Measurements from ENCODE around the gene PLA2G4A.

The PLA2G4A gene

GRCh38 chr1:186843931-186844330 lies 15.2 kb downstream of the PLA2G4A start:
- no peaks in the 10 kb centered on the region for H3K4me1 ChIP-seq (ENCODE audit: control insufficient read depth, insufficient read depth, low read length)
- no peaks in the 10 kb centered on the region for H3K9me3 ChIP-seq (ENCODE audit: control insufficient read depth, low read length)
- no peak overlapping the region for H3K27ac ChIP-seq (ENCODE audit: insufficient read depth, low read depth, low read length, poor library complexity, severe bottlenecking)
- no peaks in the 10 kb centered on the region for H3K27me3 ChIP-seq (ENCODE audit: control insufficient read depth, insufficient read depth, low read length, poor library complexity, severe bottlenecking)
- no peaks in the 10 kb centered on the region for H3K36me3 ChIP-seq (ENCODE audit: control insufficient read depth, insufficient read depth, low read length)
- 88 to 100% methylated on average over 1 of the region's 2 CpGs for WGBS, 2 experiments
- H3K4me3 ChIP-seq (ENCODE audit: insufficient read depth, low read depth, low read length) = no peak overlapping the region

DNA sequence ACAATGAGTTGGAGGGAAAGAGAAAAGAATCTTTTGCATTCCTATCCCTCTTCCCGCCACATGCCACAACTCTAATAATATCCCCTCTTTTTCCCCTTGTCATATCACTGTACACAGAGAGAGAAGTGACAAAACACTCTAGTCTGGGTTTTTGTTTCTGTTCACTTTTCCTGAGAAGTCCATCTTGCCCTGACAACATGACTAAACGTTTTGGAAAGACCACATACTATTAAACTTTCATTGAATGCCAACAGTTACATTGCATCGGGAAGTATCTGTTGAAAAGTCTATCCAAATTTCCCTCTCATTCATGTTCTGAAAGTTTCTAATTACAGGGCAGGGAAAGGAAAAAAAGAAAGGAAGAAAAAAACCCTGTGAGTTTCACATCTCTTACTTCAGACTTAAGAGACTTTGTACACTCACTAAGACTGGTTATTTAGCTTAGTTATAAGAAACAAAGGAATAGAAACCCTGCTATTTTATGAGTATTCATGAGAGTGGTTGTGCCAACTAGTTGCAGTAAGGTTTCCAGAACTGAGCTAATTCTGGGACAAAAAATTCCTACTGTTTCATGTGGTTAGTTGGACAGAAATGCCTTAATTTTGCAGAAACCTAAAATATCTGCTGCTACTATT lies 16.9 kb downstream of the PLA2G4A start:
- H3K4me1 ChIP-seq (ENCODE audit: control insufficient read depth, insufficient read depth, low read length) = no peaks in the 10 kb centered on the region
- H3K4me3 ChIP-seq (ENCODE audit: insufficient read depth, low read depth, low read length) = no peak overlapping the region
- 74 to 90% methylated on average over 1 to 3 of the region's 3 CpGs for WGBS, 2 experiments
- no peaks in the 10 kb centered on the region for H3K9me3 ChIP-seq (ENCODE audit: control insufficient read depth, low read length)
- H3K36me3 ChIP-seq (ENCODE audit: control insufficient read depth, insufficient read depth, low read length) = no peaks in the 10 kb centered on the region
- no peak overlapping the region for H3K27ac ChIP-seq (ENCODE audit: insufficient read depth, low read depth, low read length, poor library complexity, severe bottlenecking)
- H3K27me3 ChIP-seq (ENCODE audit: control insufficient read depth, insufficient read depth, low read length, poor library complexity, severe bottlenecking) = no peaks in the 10 kb centered on the region

DNA sequence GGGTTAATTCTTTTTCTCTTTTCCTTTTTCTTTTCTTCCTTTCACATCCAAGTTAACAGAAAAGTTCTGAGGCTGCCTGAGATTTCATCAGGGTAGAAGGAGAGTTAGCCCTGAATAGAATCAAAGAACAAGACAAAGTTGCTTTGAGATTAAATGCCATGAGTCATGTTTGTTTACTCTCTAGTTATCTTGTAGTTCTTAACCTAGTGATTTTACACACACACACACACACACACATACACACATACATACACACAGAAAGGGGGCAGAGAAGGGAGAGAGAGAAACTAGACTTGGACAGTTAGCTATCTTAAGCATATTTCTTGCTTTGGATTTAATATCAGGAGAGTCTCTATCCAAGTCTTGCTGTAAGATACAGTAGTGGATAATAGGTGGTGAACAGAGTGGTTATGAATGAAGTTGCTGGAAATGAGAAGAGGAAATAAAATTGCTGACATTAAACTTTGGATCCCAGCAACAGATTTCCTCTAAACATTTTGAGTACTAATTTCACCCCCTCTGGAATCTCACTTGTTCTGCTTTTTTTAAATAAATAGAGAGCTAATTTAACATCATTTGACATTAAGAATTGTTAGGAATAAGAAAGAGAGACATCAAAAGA lies 19.9 kb downstream of the PLA2G4A start:
- Histone ChIP-seq H3K36me3 (ENCODE audit: control insufficient read depth, insufficient read depth, low read length) (no peaks in the 10 kb centered on the region), H3K9me3 (ENCODE audit: control insufficient read depth, low read length) (no peaks in the 10 kb centered on the region), H3K27ac (ENCODE audit: insufficient read depth, low read depth, low read length, poor library complexity, severe bottlenecking) (no peak overlapping the region), H3K27me3 (ENCODE audit: control insufficient read depth, insufficient read depth, low read length, poor library complexity, severe bottlenecking) (no peaks in the 10 kb centered on the region), H3K4me1 (ENCODE audit: control insufficient read depth, insufficient read depth, low read length) (no peaks in the 10 kb centered on the region), H3K4me3 (ENCODE audit: insufficient read depth, low read depth, low read length) (no peak overlapping the region)

GRCh38 chr1:186849271-186849671 lies 20.5 kb downstream of the PLA2G4A start:
- no peaks in the 10 kb centered on the region for H3K27me3 ChIP-seq (ENCODE audit: control insufficient read depth, insufficient read depth, low read length, poor library complexity, severe bottlenecking)
- H3K27ac ChIP-seq (ENCODE audit: insufficient read depth, low read depth, low read length, poor library complexity, severe bottlenecking) = no peak overlapping the region
- WGBS, 2 experiments = 91% methylated on average over 5 of the region's 5 CpGs
- no peak overlapping the region for H3K4me3 ChIP-seq (ENCODE audit: insufficient read depth, low read depth, low read length)
- H3K9me3 ChIP-seq (ENCODE audit: control insufficient read depth, low read length) = no peaks in the 10 kb centered on the region
- H3K36me3 ChIP-seq (ENCODE audit: control insufficient read depth, insufficient read depth, low read length) = no peaks in the 10 kb centered on the region
- no peaks in the 10 kb centered on the region for H3K4me1 ChIP-seq (ENCODE audit: control insufficient read depth, insufficient read depth, low read length)

GRCh38 chr1:186849826-186850225 lies 21.1 kb downstream of the PLA2G4A start:
- Histone ChIP-seq H3K27me3 (ENCODE audit: control insufficient read depth, insufficient read depth, low read length, poor library complexity, severe bottlenecking) (no peaks in the 10 kb centered on the region), H3K9me3 (ENCODE audit: control insufficient read depth, low read length) (no peaks in the 10 kb centered on the region), H3K27ac (ENCODE audit: insufficient read depth, low read depth, low read length, poor library complexity, severe bottlenecking) (no peak overlapping the region), H3K4me3 (ENCODE audit: insufficient read depth, low read depth, low read length) (no peak overlapping the region), H3K4me1 (ENCODE audit: control insufficient read depth, insufficient read depth, low read length) (no peaks in the 10 kb centered on the region), H3K36me3 (ENCODE audit: control insufficient read depth, insufficient read depth, low read length) (no peaks in the 10 kb centered on the region)

DNA sequence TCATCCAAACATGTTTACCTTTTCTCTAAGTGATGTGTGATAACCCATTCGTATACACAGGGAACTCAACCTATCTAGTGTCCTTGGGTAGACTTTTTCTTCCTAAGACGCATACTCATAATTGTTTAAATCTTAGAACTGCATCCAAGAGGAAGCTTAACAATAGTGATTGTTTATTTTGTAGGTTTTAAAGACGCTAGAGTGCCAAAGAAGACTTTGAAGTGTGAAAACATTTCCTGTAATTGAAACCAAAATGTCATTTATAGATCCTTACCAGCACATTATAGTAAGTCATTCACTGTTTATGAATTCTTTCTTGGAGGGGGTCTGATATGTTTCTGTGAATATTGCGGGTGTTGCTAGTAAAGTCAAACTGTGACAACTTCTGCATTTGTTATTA lies 25.4 kb downstream of the PLA2G4A start:
- Histone ChIP-seq H3K27ac (ENCODE audit: insufficient read depth, low read depth, low read length, poor library complexity, severe bottlenecking) (no peak overlapping the region), H3K9me3 (ENCODE audit: control insufficient read depth, low read length) (no peaks in the 10 kb centered on the region), H3K4me1 (ENCODE audit: control insufficient read depth, insufficient read depth, low read length) (no peaks in the 10 kb centered on the region), H3K27me3 (ENCODE audit: control insufficient read depth, insufficient read depth, low read length, poor library complexity, severe bottlenecking) (no peaks in the 10 kb centered on the region), H3K36me3 (ENCODE audit: control insufficient read depth, insufficient read depth, low read length) (no peaks in the 10 kb centered on the region), H3K4me3 (ENCODE audit: insufficient read depth, low read depth, low read length) (no peak overlapping the region)
- 75 to 83% methylated on average over 1 to 3 of the region's 4 CpGs for WGBS, 2 experiments

- Histone ChIP-seq H3K9me3 (ENCODE audit: control insufficient read depth, low read length) (no peaks in the 10 kb centered on the region), H3K27me3 (ENCODE audit: control insufficient read depth, insufficient read depth, low read length, poor library complexity, severe bottlenecking) (no peaks in the 10 kb centered on the region), H3K4me3 (ENCODE audit: insufficient read depth, low read depth, low read length) (no peak overlapping the region), H3K36me3 (ENCODE audit: control insufficient read depth, insufficient read depth, low read length) (no peaks in the 10 kb centered on the region), H3K27ac (ENCODE audit: insufficient read depth, low read depth, low read length, poor library complexity, severe bottlenecking) (no peak overlapping the region), H3K4me1 (ENCODE audit: control insufficient read depth, insufficient read depth, low read length) (no peaks in the 10 kb centered on the region)
These were observed 30.2 kb downstream of the PLA2G4A start for GRCh38 chr1:186858923-186859322.

DNA sequence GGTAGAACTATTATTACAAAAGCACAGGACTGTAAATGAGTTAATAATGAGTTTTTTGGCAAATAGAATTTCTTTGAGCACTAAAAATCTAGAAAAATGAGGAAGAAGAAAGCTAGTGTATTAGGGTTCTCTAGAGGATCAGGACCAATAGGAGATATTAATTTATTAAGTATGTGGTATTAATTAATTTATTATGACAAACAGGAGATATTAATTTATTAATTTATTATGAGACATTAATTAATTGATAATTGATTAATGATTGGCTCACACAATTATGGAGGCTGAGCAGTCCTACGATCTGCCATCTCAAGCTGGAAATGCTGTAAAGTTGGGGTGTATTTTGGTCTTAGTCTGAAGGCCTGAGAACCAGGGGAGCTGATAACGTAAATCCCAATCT lies 31.2 kb downstream of the PLA2G4A start:
- Histone ChIP-seq H3K9me3 (ENCODE audit: control insufficient read depth, low read length) (no peaks in the 10 kb centered on the region), H3K27me3 (ENCODE audit: control insufficient read depth, insufficient read depth, low read length, poor library complexity, severe bottlenecking) (no peaks in the 10 kb centered on the region), H3K27ac (ENCODE audit: insufficient read depth, low read depth, low read length, poor library complexity, severe bottlenecking) (no peak overlapping the region), H3K36me3 (ENCODE audit: control insufficient read depth, insufficient read depth, low read length) (no peaks in the 10 kb centered on the region), H3K4me3 (ENCODE audit: insufficient read depth, low read depth, low read length) (no peak overlapping the region), H3K4me1 (ENCODE audit: control insufficient read depth, insufficient read depth, low read length) (no peaks in the 10 kb centered on the region)
- WGBS, 2 experiments = 98 to 100% methylated on average over 2 of the region's 2 CpGs

- H3K4me3 ChIP-seq (ENCODE audit: insufficient read depth, low read depth, low read length) = no peak overlapping the region
- H3K27ac ChIP-seq (ENCODE audit: insufficient read depth, low read depth, low read length, poor library complexity, severe bottlenecking) = no peak overlapping the region
- no peaks in the 10 kb centered on the region for H3K36me3 ChIP-seq (ENCODE audit: control insufficient read depth, insufficient read depth, low read length)
- 92 to 95% methylated on average over 1 of the region's 1 CpG for WGBS, 2 experiments
- no peaks in the 10 kb centered on the region for H3K27me3 ChIP-seq (ENCODE audit: control insufficient read depth, insufficient read depth, low read length, poor library complexity, severe bottlenecking)
- no peaks in the 10 kb centered on the region for H3K9me3 ChIP-seq (ENCODE audit: control insufficient read depth, low read length)
- H3K4me1 ChIP-seq (ENCODE audit: control insufficient read depth, insufficient read depth, low read length) = no peaks in the 10 kb centered on the region
These were observed 35.5 kb downstream of the PLA2G4A start for GRCh38 chr1:186864296-186864695.

GRCh38 chr1:186865253-186865652 lies 36.5 kb downstream of the PLA2G4A start:
- no peak overlapping the region for H3K4me3 ChIP-seq (ENCODE audit: insufficient read depth, low read depth, low read length)
- H3K27me3 ChIP-seq (ENCODE audit: control insufficient read depth, insufficient read depth, low read length, poor library complexity, severe bottlenecking) = no peaks in the 10 kb centered on the region
- H3K9me3 ChIP-seq (ENCODE audit: control insufficient read depth, low read length) = no peaks in the 10 kb centered on the region
- H3K4me1 ChIP-seq (ENCODE audit: control insufficient read depth, insufficient read depth, low read length) = no peaks in the 10 kb centered on the region
- WGBS, 2 experiments = no CpG with 5 or more reads among the region's 1 CpG
- H3K36me3 ChIP-seq (ENCODE audit: control insufficient read depth, insufficient read depth, low read length) = no peaks in the 10 kb centered on the region
- H3K27ac ChIP-seq (ENCODE audit: insufficient read depth, low read depth, low read length, poor library complexity, severe bottlenecking) = no peak overlapping the region

DNA sequence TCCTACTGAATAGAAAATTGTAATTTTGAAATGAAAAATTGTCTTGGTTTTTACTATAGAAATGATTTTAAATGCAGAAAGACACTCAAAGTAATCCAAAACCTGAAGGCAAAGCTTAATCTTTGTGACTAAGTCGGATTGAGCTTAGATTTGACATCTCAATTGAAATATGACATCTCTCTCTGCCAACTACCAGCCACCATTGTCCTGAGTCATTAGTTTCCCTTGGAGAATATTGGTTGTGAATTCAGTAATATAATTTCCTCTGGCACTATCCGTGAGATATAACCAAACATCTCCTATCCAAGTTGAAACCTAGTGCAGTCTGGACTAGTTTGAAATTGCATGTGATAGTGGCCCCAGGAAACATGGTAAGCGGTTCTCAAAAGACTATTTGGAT lies 37.1 kb downstream of the PLA2G4A start:
- 91 to 93% methylated on average over 2 to 3 of the region's 3 CpGs for WGBS, 2 experiments

More for the DNA sequence above, 37.1 kb downstream of the PLA2G4A start:
- no peaks in the 10 kb centered on the region for H3K27me3 ChIP-seq (ENCODE audit: control insufficient read depth, insufficient read depth, low read length, poor library complexity, severe bottlenecking)
- no peaks in the 10 kb centered on the region for H3K4me1 ChIP-seq (ENCODE audit: control insufficient read depth, insufficient read depth, low read length)
- H3K27ac ChIP-seq (ENCODE audit: insufficient read depth, low read depth, low read length, poor library complexity, severe bottlenecking) = no peak overlapping the region
- H3K4me3 ChIP-seq (ENCODE audit: insufficient read depth, low read depth, low read length) = no peak overlapping the region
- no peaks in the 10 kb centered on the region for H3K36me3 ChIP-seq (ENCODE audit: control insufficient read depth, insufficient read depth, low read length)
- H3K9me3 ChIP-seq (ENCODE audit: control insufficient read depth, low read length) = no peaks in the 10 kb centered on the region

All from ectodermal cell (in vitro differentiated cells).